ENCODE measurements around the gene P3H4.

GRCh38 chr17:41768682-41769288 is 43.0 kb downstream of the P3H4 start:
- no peak for TF ChIP-seq POLR2A (IDR thresholded peaks at IDR 0.05; ENCODE audit: low read length)
- no peak for TF ChIP-seq CTCF (IDR thresholded peaks at IDR 0.05)
- no peak for TF ChIP-seq SREBF2 (IDR thresholded peaks at IDR 0.05)
- TF ChIP-seq NPAS2 (CRISPR knock-in tag; IDR thresholded peaks at IDR 0.05; ENCODE audit: borderline replicate concordance) = no peak

Measured in A549 (cell line).